WTC11 (cell line): ENCODE data around the gene DNPH1. TPM values are rescaled to one million over a fixed set of nuclear protein-coding genes. Genes with fewer than 3 reads are reported as not detected.

Experiments
- ATF6 ChIP-seq: sonication (generic); formaldehyde crosslinking; IDR thresholded peaks from 2 replicates; pipeline ENCODE4 v1.8.1; 2023; ENCODE audit warnings: mild to moderate bottlenecking, missing genetic modification reagents
- CREM ChIP-seq: sonication (generic); formaldehyde crosslinking; IDR thresholded peaks from 2 replicates; pipeline ENCODE4 v1.8.1; 2022; ENCODE audit warnings: mild to moderate bottlenecking, missing genetic modification reagents, moderate library complexity
- E2F5 ChIP-seq: sonication (generic); formaldehyde crosslinking; IDR thresholded peaks from 2 replicates; pipeline ENCODE4 v1.8.1; 2022; ENCODE audit warnings: mild to moderate bottlenecking, moderate library complexity, missing genetic modification reagents
- EMX1 ChIP-seq: fragments of 250-450 bp; sonication (Bioruptor Pico); IDR thresholded peaks from 2 replicates; pipeline ENCODE4 v1.8.0; 2021; ENCODE audit warnings: mild to moderate bottlenecking
- ERG ChIP-seq: fragments of 250-450 bp; sonication (Bioruptor Pico); IDR thresholded peaks from 2 replicates; pipeline ENCODE4 v1.8.0; 2021; ENCODE audit warnings: mild to moderate bottlenecking
- ETV6 ChIP-seq: sonication (generic); formaldehyde crosslinking; IDR thresholded peaks from 2 replicates; pipeline ENCODE4 v1.8.1; 2022; ENCODE audit warnings: mild to moderate bottlenecking, missing genetic modification reagents
- GTF2I ChIP-seq: fragments of 250-450 bp; sonication (Bioruptor Pico); conservative IDR thresholded peaks from 2 replicates; pipeline ENCODE4 v1.4.0; 2021; ENCODE audit warnings: mild to moderate bottlenecking
- JAZF1 ChIP-seq: fragments of 250-450 bp; sonication (Bioruptor Pico); IDR thresholded peaks from 2 replicates; pipeline ENCODE4 v1.9.0; 2021; ENCODE audit warnings: moderate library complexity, mild to moderate bottlenecking, inconsistent platforms
- NFATC4 ChIP-seq: fragments of 250-450 bp; sonication (Bioruptor Pico); IDR thresholded peaks from 2 replicates; pipeline ENCODE4 v1.9.0; 2021; ENCODE audit warnings: mild to moderate bottlenecking
- SMAD4 ChIP-seq: sonication (generic); formaldehyde crosslinking; IDR thresholded peaks from 2 replicates; pipeline ENCODE4 v1.8.0; 2022; ENCODE audit warnings: mild to moderate bottlenecking, missing genetic modification reagents
- TEAD1 ChIP-seq: sonication (generic); formaldehyde crosslinking; IDR thresholded peaks from 2 replicates; pipeline ENCODE4 v1.8.0; 2022; ENCODE audit warnings: mild to moderate bottlenecking, missing genetic modification reagents
- TEAD4 ChIP-seq: sonication (generic); formaldehyde crosslinking; IDR thresholded peaks from 2 replicates; pipeline ENCODE4 v1.8.0; 2022; ENCODE audit warnings: mild to moderate bottlenecking, missing genetic modification reagents
- ZBTB43 ChIP-seq: sonication (generic); formaldehyde crosslinking; IDR thresholded peaks from 2 replicates; pipeline ENCODE4 v1.8.1; 2023; ENCODE audit warnings: mild to moderate bottlenecking, missing genetic modification reagents
- ZNF416 ChIP-seq: fragments of 250-450 bp; sonication (Bioruptor Pico); IDR thresholded peaks from 2 replicates; pipeline ENCODE4 v1.9.0; 2021; ENCODE audit warnings: mild to moderate bottlenecking, inconsistent platforms
- total RNA-seq: library from RNA; stranded (reverse); gene quantifications from 3 replicates; pipeline ENCODE4 v1.2.3, GENCODE V29; 2021
- TF ChIP-seq, protein P1 (sequence below): sonication (generic); formaldehyde crosslinking; IDR thresholded peaks from 2 replicates; pipeline ENCODE4 v1.8.0; 2023; ENCODE audit warnings: missing genetic modification reagents, mild to moderate bottlenecking, borderline replicate concordance
- TF ChIP-seq, protein P2 (sequence below): fragments of 250-450 bp; sonication (Bioruptor Pico); IDR thresholded peaks from 2 replicates; pipeline ENCODE4 v1.9.0; 2021; ENCODE audit warnings: moderate library complexity, mild to moderate bottlenecking, inconsistent platforms, borderline replicate concordance
- TF ChIP-seq, protein P3 (sequence below): sonication (generic); formaldehyde crosslinking; IDR thresholded peaks from 2 replicates; pipeline ENCODE4 v1.8.0; 2022; ENCODE audit warnings: mild to moderate bottlenecking, missing genetic modification reagents
- TF ChIP-seq, protein P4 (sequence below): sonication (generic); formaldehyde crosslinking; IDR thresholded peaks from 2 replicates; pipeline ENCODE4 v1.8.0; 2023; ENCODE audit warnings: missing genetic modification reagents
- TF ChIP-seq, protein P5 (sequence below): sonication (generic); formaldehyde crosslinking; IDR thresholded peaks from 2 replicates; pipeline ENCODE4 v1.8.0; 2022; ENCODE audit warnings: mild to moderate bottlenecking, missing genetic modification reagents
- TF ChIP-seq, protein P6 (sequence below): sonication (generic); formaldehyde crosslinking; conservative IDR thresholded peaks from 2 replicates; pipeline ENCODE4 v1.8.1; 2022; ENCODE audit warnings: mild to moderate bottlenecking, missing genetic modification reagents

Gene DNPH1
- total RNA-seq, 1 experiment from 2014 or later: 48.4 TPM

- TF ChIP-seq, protein P1, sequence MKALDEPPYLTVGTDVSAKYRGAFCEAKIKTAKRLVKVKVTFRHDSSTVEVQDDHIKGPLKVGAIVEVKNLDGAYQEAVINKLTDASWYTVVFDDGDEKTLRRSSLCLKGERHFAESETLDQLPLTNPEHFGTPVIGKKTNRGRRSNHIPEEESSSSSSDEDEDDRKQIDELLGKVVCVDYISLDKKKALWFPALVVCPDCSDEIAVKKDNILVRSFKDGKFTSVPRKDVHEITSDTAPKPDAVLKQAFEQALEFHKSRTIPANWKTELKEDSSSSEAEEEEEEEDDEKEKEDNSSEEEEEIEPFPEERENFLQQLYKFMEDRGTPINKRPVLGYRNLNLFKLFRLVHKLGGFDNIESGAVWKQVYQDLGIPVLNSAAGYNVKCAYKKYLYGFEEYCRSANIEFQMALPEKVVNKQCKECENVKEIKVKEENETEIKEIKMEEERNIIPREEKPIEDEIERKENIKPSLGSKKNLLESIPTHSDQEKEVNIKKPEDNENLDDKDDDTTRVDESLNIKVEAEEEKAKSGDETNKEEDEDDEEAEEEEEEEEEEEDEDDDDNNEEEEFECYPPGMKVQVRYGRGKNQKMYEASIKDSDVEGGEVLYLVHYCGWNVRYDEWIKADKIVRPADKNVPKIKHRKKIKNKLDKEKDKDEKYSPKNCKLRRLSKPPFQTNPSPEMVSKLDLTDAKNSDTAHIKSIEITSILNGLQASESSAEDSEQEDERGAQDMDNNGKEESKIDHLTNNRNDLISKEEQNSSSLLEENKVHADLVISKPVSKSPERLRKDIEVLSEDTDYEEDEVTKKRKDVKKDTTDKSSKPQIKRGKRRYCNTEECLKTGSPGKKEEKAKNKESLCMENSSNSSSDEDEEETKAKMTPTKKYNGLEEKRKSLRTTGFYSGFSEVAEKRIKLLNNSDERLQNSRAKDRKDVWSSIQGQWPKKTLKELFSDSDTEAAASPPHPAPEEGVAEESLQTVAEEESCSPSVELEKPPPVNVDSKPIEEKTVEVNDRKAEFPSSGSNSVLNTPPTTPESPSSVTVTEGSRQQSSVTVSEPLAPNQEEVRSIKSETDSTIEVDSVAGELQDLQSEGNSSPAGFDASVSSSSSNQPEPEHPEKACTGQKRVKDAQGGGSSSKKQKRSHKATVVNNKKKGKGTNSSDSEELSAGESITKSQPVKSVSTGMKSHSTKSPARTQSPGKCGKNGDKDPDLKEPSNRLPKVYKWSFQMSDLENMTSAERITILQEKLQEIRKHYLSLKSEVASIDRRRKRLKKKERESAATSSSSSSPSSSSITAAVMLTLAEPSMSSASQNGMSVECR (CRISPR knock-in tag): peak; percentile 60; the same call in 1 of the 2 replicates
- 0 out of 2 replicates have a peak, but pooled peaks have one; percentile 45 for TF ChIP-seq TEAD4 (CRISPR knock-in tag)
- no peak for TF ChIP-seq ATF6 (CRISPR knock-in tag)
- peak; percentile 38; the same call in 1 of the 2 replicates for TF ChIP-seq CREM (CRISPR knock-in tag)
- TF ChIP-seq ZNF416 (CRISPR knock-in tag): 0 out of 2 replicates have a peak, but pooled peaks have one; percentile 71
- TF ChIP-seq, protein P2, sequence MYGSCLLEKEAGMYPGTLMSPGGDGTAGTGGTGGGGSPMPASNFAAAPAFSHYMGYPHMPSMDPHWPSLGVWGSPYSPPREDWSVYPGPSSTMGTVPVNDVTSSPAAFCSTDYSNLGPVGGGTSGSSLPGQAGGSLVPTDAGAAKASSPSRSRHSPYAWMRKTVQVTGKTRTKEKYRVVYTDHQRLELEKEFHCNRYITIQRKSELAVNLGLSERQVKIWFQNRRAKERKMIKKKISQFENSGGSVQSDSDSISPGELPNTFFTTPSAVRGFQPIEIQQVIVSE (CRISPR knock-in tag): no peak
- TF ChIP-seq, protein P3, sequence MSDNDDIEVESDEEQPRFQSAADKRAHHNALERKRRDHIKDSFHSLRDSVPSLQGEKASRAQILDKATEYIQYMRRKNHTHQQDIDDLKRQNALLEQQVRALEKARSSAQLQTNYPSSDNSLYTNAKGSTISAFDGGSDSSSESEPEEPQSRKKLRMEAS (CRISPR knock-in tag): peak; percentile 91
- TF ChIP-seq JAZF1 (CRISPR knock-in tag): no peak
- TF ChIP-seq SMAD4 (CRISPR knock-in tag): no peak
- peak; percentile 66 for TF ChIP-seq EMX1
- TF ChIP-seq, protein P4, sequence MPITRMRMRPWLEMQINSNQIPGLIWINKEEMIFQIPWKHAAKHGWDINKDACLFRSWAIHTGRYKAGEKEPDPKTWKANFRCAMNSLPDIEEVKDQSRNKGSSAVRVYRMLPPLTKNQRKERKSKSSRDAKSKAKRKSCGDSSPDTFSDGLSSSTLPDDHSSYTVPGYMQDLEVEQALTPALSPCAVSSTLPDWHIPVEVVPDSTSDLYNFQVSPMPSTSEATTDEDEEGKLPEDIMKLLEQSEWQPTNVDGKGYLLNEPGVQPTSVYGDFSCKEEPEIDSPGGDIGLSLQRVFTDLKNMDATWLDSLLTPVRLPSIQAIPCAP (CRISPR knock-in tag): no peak
- TF ChIP-seq ETV6 (CRISPR knock-in tag): peak; percentile 91
- TF ChIP-seq, protein P5, sequence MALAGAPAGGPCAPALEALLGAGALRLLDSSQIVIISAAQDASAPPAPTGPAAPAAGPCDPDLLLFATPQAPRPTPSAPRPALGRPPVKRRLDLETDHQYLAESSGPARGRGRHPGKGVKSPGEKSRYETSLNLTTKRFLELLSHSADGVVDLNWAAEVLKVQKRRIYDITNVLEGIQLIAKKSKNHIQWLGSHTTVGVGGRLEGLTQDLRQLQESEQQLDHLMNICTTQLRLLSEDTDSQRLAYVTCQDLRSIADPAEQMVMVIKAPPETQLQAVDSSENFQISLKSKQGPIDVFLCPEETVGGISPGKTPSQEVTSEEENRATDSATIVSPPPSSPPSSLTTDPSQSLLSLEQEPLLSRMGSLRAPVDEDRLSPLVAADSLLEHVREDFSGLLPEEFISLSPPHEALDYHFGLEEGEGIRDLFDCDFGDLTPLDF (CRISPR knock-in tag): peak; percentile 80; the same call in 1 of the 2 replicates
- TF ChIP-seq GTF2I (CRISPR knock-in tag): no peak
- TF ChIP-seq ERG (CRISPR knock-in tag): no peak; the same call in 1 of the 2 replicates
- TF ChIP-seq NFATC4 (CRISPR knock-in tag): no peak
- TF ChIP-seq, protein P6, sequence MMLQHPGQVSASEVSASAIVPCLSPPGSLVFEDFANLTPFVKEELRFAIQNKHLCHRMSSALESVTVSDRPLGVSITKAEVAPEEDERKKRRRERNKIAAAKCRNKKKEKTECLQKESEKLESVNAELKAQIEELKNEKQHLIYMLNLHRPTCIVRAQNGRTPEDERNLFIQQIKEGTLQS (CRISPR knock-in tag): no peak
- peak; percentile 81 for TF ChIP-seq E2F5 (CRISPR knock-in tag)
- TF ChIP-seq TEAD1 (CRISPR knock-in tag): no peak; the same call in 1 of the 2 replicates
- TF ChIP-seq ZBTB43 (CRISPR knock-in tag): peak; percentile 64; the same call in 1 of the 2 replicates
- TF ChIP-seq, all 79 proteins: peak for 26
Measured at GRCh38 chr6:43181942-43182860, 47.1 kb downstream of the DNPH1 start, which contains the start of gene CUL9 (continued).
